Stomach (tissue), 4 donors: ENCODE data around the gene CMIP.

Experiments used
- CTCF ChIP-seq, 7 experiments: fragments of 450-650 bp in 4 of 7; fragments of 200-600 bp in 3 of 7; sonication (generic) in 3 of 7; IDR thresholded peaks; one replicate each; pipeline ENCODE4 v1.5.1; 2016 to 2019; ENCODE audit warnings: antibody characterized with exemption in 7 of 7, control low read depth in 2 of 7, mild to moderate bottlenecking in 1 of 7
- EP300 ChIP-seq: sonication (generic); formaldehyde crosslinking; IDR thresholded peaks from one replicate; pipeline ENCODE4 v1.6.1; 2017; ENCODE audit warnings: antibody characterized with exemption
- POLR2A ChIP-seq, 4 donors: fragments of 450-650 bp; IDR thresholded peaks; one replicate each; pipeline ENCODE4 v1.6.1; 2016; ENCODE audit warnings: antibody characterized with exemption in 4 of 4, control low read depth in 2 of 4, mild to moderate bottlenecking in 1 of 4, moderate library complexity in 1 of 4
- POLR2AphosphoS5 ChIP-seq, 3 donors: sonication (generic); formaldehyde crosslinking; IDR thresholded peaks; one replicate each; pipeline ENCODE4 v1.6.1; 2016; ENCODE audit warnings: antibody characterized with exemption in 3 of 3

- TF ChIP-seq CTCF (IDR thresholded peaks at IDR 0.05) (no peak), POLR2A (IDR thresholded peaks at IDR 0.05) (no peak), POLR2AphosphoS5 (IDR thresholded peaks at IDR 0.05) (no peak), EP300 (no peak)
Measured at GRCh38 chr16:81696166-81696960, 251.8 kb downstream of the CMIP start.
